DMS153 treated with DMSO at 0.1 percent for 48 hours (cell line): ENCODE data around the gene EIF3K.
"Not testable (repeated sequence)": the region's sequence is repeated elsewhere in the genome, so short reads cannot be mapped to it uniquely, and the experiment has no call there.

Experiments used
- DNase-seq: peaks from one replicate; lab custom pipeline; 2025; ENCODE audit not compliant: unreplicated experiment; lab: John Stamatoyannopoulos, UW

EIF3K gene

GRCh38 chr19:38618590-38619360 lies at the start of gene EIF3K:
TSS of gene EIF3K (plus strand) at chr19:38619188. CDS start at chr19:38619269, 81 bp downstream.
- DNase-seq, result peak; percentile 99

- no peak for DNase-seq
These were observed 49.5 kb upstream of the EIF3K start for GRCh38 chr19:38569368-38569983.

GRCh38 chr19:38571682-38572081 lies 47.3 kb upstream of the EIF3K start:
- no peak for DNase-seq

- no peak for DNase-seq
These were observed 41.2 kb upstream of the EIF3K start for GRCh38 chr19:38577826-38578225.

- not testable (repeated sequence) for DNase-seq
These were observed 39.7 kb upstream of the EIF3K start for GRCh38 chr19:38579304-38579703.

- DNase-seq, result no peak
These were observed 38.9 kb upstream of the EIF3K start for GRCh38 chr19:38580080-38580479.

GRCh38 chr19:38583219-38583984 lies 35.6 kb upstream of the EIF3K start:
- no peak for DNase-seq

GRCh38 chr19:38583985-38584305 lies 35.0 kb upstream of the EIF3K start:
- no peak for DNase-seq

- no peak for DNase-seq
These were observed 31.4 kb upstream of the EIF3K start for GRCh38 chr19:38587562-38587961.

- no peak for DNase-seq
These were observed 30.9 kb upstream of the EIF3K start for GRCh38 chr19:38588041-38588440.

GRCh38 chr19:38592940-38593339 lies 26.0 kb upstream of the EIF3K start:
- DNase-seq, result no peak

GRCh38 chr19:38596057-38596981 lies 22.7 kb upstream of the EIF3K start:
- DNase-seq, result peak; percentile 55

- DNase-seq, result no peak
These were observed 21.9 kb upstream of the EIF3K start for GRCh38 chr19:38597075-38597474.

- no peak for DNase-seq
These were observed 19.3 kb upstream of the EIF3K start for GRCh38 chr19:38599722-38600121.

GRCh38 chr19:38602856-38603255 lies 16.1 kb upstream of the EIF3K start:
- not testable (repeated sequence) for DNase-seq

- DNase-seq, result no peak
These were observed 12.9 kb upstream of the EIF3K start for GRCh38 chr19:38606131-38606530.

GRCh38 chr19:38614289-38614688 lies 4.7 kb upstream of the EIF3K start:
- DNase-seq, result no peak

GRCh38 chr19:38615007-38615581 lies 3.9 kb upstream of the EIF3K start:
- DNase-seq, result no peak

GRCh38 chr19:38616265-38616664 lies 2.7 kb upstream of the EIF3K start:
- DNase-seq, result no peak

GRCh38 chr19:38617283-38617763 lies 1.7 kb upstream of the EIF3K start:
- DNase-seq, result no peak
